ENCODE data around the gene MAGEA11. TPM values are rescaled to one million over a fixed set of nuclear protein-coding genes. Genes with fewer than 3 reads are reported as not detected.

The MAGEA11 gene
- polyA plus RNA-seq, 1 donor (not counting 4 experiments of a cell fraction or from before 2014, with no cell fraction given): not detected

GRCh38 chrX:149716632-149717031, 4.8 kb downstream of the MAGEA11 start:
- Histone ChIP-seq H3K4me3 (ENCODE audit: control insufficient read depth in 2 of 3, extremely low read depth in 1 of 3, insufficient read depth in 2 of 3, low read depth in 1 of 3, low read length in 3 of 3) (no peak overlapping the region), H3K4me2 (ENCODE audit: control insufficient read depth, extremely low read depth, insufficient read depth, low read depth, low read length) (no peak overlapping the region), H3K9me1 (ENCODE audit: control insufficient read depth, extremely low read depth, insufficient read depth, low read length) (no peaks in the 10 kb centered on the region), H3K4me1 (ENCODE audit: control insufficient read depth, extremely low read depth, insufficient read depth, low read length) (no peaks in the 10 kb centered on the region), H3K79me2 (ENCODE audit: control insufficient read depth, insufficient read depth, low read length) (no peaks in the 10 kb centered on the region), H3K9ac (ENCODE audit: control insufficient read depth, extremely low read depth, insufficient read depth, low read length) (no peak overlapping the region), H3K36me3 (ENCODE audit: control insufficient read depth in 2 of 2, extremely low read depth in 1 of 2, insufficient read depth in 2 of 2, low read length in 2 of 2) (no peaks in the 10 kb centered on the region), H2AFZ (ENCODE audit: control insufficient read depth, low read length) (no peak overlapping the region), H4K20me1 (ENCODE audit: control insufficient read depth, extremely low read depth, insufficient read depth, low read length) (no peaks in the 10 kb centered on the region), H3K9me3 (ENCODE audit: control insufficient read depth, low read depth, low read length) (no peaks in the 10 kb centered on the region), H3K27ac (ENCODE audit: control insufficient read depth, insufficient read depth, low read length) (no peak overlapping the region), H3K27me3 (ENCODE audit: control insufficient read depth, extremely low read depth, insufficient read depth, low read length) (peaks cover 3% of the 10 kb centered on the region)
- TF ChIP-seq CTCF (optimal IDR thresholded peaks at IDR 0.05 in 1 of 3, IDR thresholded peaks at IDR 0.05 in 1 of 3, conservative IDR thresholded peaks at IDR 0.05 in 1 of 3; ENCODE audit: extremely low read depth in 1 of 3, insufficient read depth in 2 of 3, low read length in 3 of 3) (no peak), EZH2 (IDR thresholded peaks at IDR 0.05; ENCODE audit: low read length) (no peak)
- FAIRE-seq (no peak), DNase-seq (ENCODE audit: low read depth, low spot score) (no peak)
- dilution Hi-C loops (cut with MboI; ENCODE audit: extremely low pct_ligation_motif_present, low sequenced_read_pairs): no loop called here

- Histone ChIP-seq H3K4me3 (ENCODE audit: control insufficient read depth in 2 of 3, extremely low read depth in 1 of 3, insufficient read depth in 2 of 3, low read depth in 1 of 3, low read length in 3 of 3) (no peak overlapping the region), H3K36me3 (ENCODE audit: control insufficient read depth in 2 of 2, extremely low read depth in 1 of 2, insufficient read depth in 2 of 2, low read length in 2 of 2) (no peaks in the 10 kb centered on the region), H3K4me2 (ENCODE audit: control insufficient read depth, extremely low read depth, insufficient read depth, low read depth, low read length) (no peak overlapping the region), H3K27me3 (ENCODE audit: control insufficient read depth, extremely low read depth, insufficient read depth, low read length) (peaks cover 3% of the 10 kb centered on the region), H4K20me1 (ENCODE audit: control insufficient read depth, extremely low read depth, insufficient read depth, low read length) (no peaks in the 10 kb centered on the region), H3K4me1 (ENCODE audit: control insufficient read depth, extremely low read depth, insufficient read depth, low read length) (no peaks in the 10 kb centered on the region), H3K9me3 (ENCODE audit: control insufficient read depth, low read depth, low read length) (no peaks in the 10 kb centered on the region), H3K27ac (ENCODE audit: control insufficient read depth, insufficient read depth, low read length) (no peak overlapping the region), H2AFZ (ENCODE audit: control insufficient read depth, low read length) (no peak overlapping the region), H3K9me1 (ENCODE audit: control insufficient read depth, extremely low read depth, insufficient read depth, low read length) (no peaks in the 10 kb centered on the region), H3K79me2 (ENCODE audit: control insufficient read depth, insufficient read depth, low read length) (no peaks in the 10 kb centered on the region), H3K9ac (ENCODE audit: control insufficient read depth, extremely low read depth, insufficient read depth, low read length) (no peak overlapping the region)
- dilution Hi-C loops (cut with MboI; ENCODE audit: extremely low pct_ligation_motif_present, low sequenced_read_pairs): no loop called here
- no peak for TF ChIP-seq EZH2 (IDR thresholded peaks at IDR 0.05; ENCODE audit: low read length)
- TF ChIP-seq CTCF (optimal IDR thresholded peaks at IDR 0.05 in 1 of 3, IDR thresholded peaks at IDR 0.05 in 1 of 3, conservative IDR thresholded peaks at IDR 0.05 in 1 of 3; ENCODE audit: extremely low read depth in 1 of 3, insufficient read depth in 2 of 3, low read length in 3 of 3): no peak
- FAIRE-seq: no peak
- no peak for DNase-seq (ENCODE audit: low read depth, low spot score)
These were observed 5.9 kb downstream of the MAGEA11 start for GRCh38 chrX:149717803-149718202.
